Skeletal muscle cell (primary cell): ENCODE results near the gene EDARADD.

Experiments
- DNase-seq: peaks from one replicate; pipeline ENCODE4 v3.0.0-alpha.2; 2010; ENCODE audit warnings: low read depth
- H3K4me3 ChIP-seq: 2 replicates; pipeline ENCODE4 v1.5.1; 2011; ENCODE audit warnings: low read depth, mild to moderate bottlenecking, control low read depth, low read length, moderate library complexity

The EDARADD gene

GRCh38 chr1:236507022-236507700, 113.1 kb downstream of the EDARADD start:
- no peak for DNase-seq
- no peak overlapping the region for H3K4me3 ChIP-seq

DNA sequence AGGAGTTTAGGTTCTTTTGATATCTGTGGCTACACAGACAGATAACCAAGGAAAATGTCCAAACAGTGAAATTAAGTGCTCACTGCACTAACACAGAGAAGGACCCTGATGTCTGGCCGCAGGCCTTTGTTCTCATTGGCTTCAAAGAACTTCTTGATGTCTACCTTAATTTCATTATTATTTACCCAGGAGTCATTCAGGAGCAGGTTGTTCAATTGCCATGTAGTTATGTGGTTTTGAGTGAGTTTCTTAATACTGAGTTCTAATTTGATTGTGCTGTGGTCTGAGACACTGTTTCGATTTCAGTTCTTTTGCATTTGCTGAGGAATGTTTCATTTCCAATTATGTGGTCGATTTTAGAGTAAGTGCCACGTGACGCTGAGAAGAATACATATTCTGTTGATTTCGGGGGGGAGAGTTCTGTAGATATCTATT, 114.5 kb downstream of the EDARADD start:
- DNase-seq = no peak
- no peak overlapping the region for H3K4me3 ChIP-seq

- no peak overlapping the region for H3K4me3 ChIP-seq
- no peak for DNase-seq
Measured at GRCh38 chr1:236509203-236509602, 115.1 kb downstream of the EDARADD start.

GRCh38 chr1:236509647-236510401, 115.7 kb downstream of the EDARADD start:
- no peak for DNase-seq
- H3K4me3 ChIP-seq = no peak overlapping the region

DNA sequence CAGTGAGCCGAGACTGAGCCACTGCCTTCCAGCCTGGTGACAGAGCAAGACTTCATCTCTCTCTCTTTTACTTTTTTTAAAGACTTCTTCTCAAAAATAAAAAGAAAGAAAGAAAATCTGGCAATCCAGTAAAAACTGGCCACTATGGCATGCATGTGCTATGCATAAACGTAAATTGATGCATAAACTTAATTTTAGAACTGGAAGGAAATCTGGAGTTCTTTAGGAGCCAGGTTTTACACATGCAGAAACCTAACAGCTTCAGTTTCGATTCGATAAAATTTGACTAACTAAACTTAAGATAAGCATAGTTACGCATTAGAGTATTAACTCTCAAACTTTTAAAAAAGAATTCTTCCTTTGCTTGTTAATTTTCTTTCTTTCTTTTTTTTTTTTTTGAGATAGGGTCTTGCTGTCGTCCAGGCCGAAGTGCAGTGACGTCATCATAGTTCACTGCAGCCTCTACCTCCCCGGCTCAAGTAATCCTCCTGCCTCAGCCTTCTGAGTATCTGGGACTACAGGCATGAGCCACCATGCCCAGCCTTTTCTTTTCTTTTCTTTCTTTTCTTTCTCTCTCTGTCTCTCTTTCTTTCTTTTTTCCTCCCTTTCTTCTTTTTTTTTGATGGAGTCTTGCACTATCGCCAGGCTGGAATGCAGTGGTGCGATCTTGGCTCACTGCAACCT, 117.8 kb downstream of the EDARADD start:
- H3K4me3 ChIP-seq = no peak overlapping the region
- DNase-seq = no peak

DNA sequence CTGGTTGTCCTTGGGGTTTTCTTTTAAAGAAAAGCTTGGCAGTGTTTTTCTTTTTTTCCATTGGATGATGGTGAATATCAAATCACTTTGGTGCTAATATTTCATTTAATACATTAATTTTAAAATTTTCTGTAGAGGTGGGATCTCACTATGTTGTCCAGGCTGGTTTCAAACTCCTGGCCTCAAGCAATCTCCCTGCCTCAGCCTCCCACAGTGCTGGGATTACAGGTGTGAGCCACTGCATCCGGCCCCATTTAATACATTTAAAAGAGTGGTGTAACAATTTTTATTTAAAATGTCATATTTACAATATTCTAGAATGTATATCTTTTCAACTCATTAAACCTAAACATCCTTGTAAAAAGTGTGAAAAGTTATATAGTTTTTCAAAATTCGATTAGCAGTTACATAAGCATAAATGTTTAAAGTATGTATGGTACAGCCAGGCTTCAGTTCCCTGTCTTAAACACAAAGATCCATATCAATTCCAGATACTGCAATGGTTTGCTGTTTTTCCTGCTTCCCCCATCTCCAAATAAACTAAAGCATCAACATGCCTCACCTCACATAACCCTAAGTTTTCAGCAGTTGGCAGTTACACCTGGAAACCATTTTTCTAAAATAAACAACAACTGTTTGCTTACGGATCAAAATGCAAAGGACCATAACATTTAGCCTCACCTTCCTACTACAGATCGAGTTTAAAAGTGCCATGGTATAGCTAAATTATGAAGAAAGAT, 120.8 kb downstream of the EDARADD start:
- DNase-seq = no peak
- no peak overlapping the region for H3K4me3 ChIP-seq

DNA sequence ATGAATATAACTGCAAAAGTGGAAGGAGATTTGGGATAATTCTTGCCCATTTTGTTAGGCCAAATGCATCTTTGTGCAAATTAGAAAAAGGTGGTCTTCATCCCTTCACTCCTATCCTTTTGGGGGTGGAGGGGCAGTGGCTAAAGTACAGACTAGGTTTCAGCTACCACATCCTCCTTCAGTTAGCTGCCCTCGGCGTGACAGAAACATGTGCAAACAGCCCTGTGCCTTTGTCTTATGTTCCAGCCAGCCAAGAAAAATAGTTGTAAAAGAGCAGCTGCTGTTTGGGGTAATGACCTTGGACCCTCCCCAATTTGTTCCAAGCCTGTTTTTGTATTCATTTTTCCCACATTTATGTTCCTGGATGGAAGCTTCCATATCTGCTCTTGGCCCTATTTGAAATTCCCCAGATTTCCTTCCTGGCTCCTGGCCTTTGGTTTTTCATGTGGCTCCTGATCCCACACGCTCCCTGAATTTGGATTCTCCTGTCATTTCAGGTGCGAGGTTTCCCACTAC, 121.4 kb downstream of the EDARADD start:
- no peak for DNase-seq
- no peak overlapping the region for H3K4me3 ChIP-seq

GRCh38 chr1:236516929-236517704, 123.0 kb downstream of the EDARADD start:
- no peak for DNase-seq

GRCh38 chr1:236518322-236518721, 124.2 kb downstream of the EDARADD start:
- H3K4me3 ChIP-seq = no peak overlapping the region
- no peak for DNase-seq

More at GRCh38 chr1:236516929-236517704, 123.0 kb downstream of the EDARADD start:
- H3K4me3 ChIP-seq = no peak overlapping the region

GRCh38 chr1:236520445-236521005, 126.4 kb downstream of the EDARADD start:
- DNase-seq = no peak
- no peak overlapping the region for H3K4me3 ChIP-seq

GRCh38 chr1:236522937-236523703, 129.0 kb downstream of the EDARADD start:
- H3K4me3 ChIP-seq = peak overlapping the region; percentile 92
- no peak for DNase-seq

DNA sequence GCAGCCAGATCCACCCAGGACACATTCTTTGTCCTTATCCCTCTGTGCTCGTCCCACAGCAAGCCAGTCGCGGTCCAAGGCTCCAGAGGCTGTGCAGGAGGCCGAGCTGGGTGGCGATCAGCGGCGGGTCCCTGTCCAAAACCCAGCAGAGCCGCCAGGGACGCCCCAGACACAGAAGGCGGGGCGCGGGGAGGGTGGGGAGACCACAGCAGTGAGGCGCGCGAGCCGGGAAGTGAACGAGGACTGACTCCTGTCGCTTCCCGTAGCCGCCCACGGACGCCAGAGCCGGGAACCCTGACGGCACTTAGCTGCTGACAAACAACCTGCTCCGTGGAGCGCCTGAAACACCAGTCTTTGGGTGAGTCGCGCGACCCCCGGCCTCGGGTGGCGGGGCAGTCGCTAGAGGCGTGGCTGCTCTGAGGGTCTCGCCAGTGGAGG, 129.6 kb downstream of the EDARADD start, which contains the start of gene LGALS8:
LGALS8 (plus strand) TSS at position 279 of the 438 bp plus-strand sequence. CDS start 2,089 bp downstream, outside the sequence.
- H3K4me3 ChIP-seq = peak within 1 kb of the TSS; percentile 92
- peak; percentile 61 for DNase-seq

- H3K4me3 ChIP-seq = peak overlapping the region; percentile 92
- DNase-seq = peak; percentile 84
Measured at GRCh38 chr1:236524142-236524894, 130.2 kb downstream of the EDARADD start.

DNA sequence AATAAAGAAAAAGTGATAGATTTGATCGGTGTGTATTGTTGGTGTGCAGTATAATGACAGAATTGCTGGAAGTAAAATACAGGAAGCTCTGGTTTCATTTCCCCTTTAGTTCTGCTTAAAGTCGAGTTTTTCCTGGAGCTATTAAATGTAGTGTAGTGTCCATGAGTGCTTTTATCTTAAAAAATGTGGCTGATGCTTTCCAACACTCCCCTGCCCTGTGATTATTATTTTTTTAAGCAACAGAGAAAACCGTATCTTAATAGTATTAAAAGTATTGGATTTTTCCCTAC, 130.8 kb downstream of the EDARADD start:
- H3K4me3 ChIP-seq = peak overlapping the region; percentile 92
- DNase-seq = no peak

- DNase-seq = no peak
- H3K4me3 ChIP-seq = no peak overlapping the region
Measured at GRCh38 chr1:236526079-236526478, 132.0 kb downstream of the EDARADD start.

GRCh38 chr1:236530286-236530685, 136.2 kb downstream of the EDARADD start:
- no peak overlapping the region for H3K4me3 ChIP-seq
- no peak for DNase-seq

GRCh38 chr1:236530959-236531358, 136.9 kb downstream of the EDARADD start:
- no peak overlapping the region for H3K4me3 ChIP-seq
- no peak for DNase-seq
